Panc1 (cell line): Measurements from ENCODE around the gene KLHL35. TPM values are rescaled to one million over a fixed set of nuclear protein-coding genes. Genes with fewer than 3 reads are reported as not detected.

ENCODE experiments used
- ATAC-seq: fragments of 200-7000 bp; cut with Tn5 transposase; 2 replicates; pipeline ENCODE4 v1.9.1; 2020; ENCODE audit warnings: mild to moderate bottlenecking, moderate library complexity
- BruUV-seq: library from RNA; stranded (reverse); fragments of 400-500 nt; replicated peaks from 2 replicates; lab custom pipeline; 2021; lab: Mats Ljungman, UMichigan
- CTCF ChIA-PET: fragments of 300-600 bp; sonication (Branson Sonifier 250); formaldehyde crosslinking; loops from one replicate; lab custom pipeline; 2022; ENCODE audit warnings: antibody characterized with exemption; lab: Charles Lee
- POLR2A ChIA-PET: fragments of 300-600 bp; sonication (Branson Sonifier 250); formaldehyde crosslinking; loops from one replicate; lab custom pipeline; 2022; ENCODE audit warnings: antibody characterized with exemption; lab: Charles Lee
- DNase-seq: peaks from one replicate; pipeline ENCODE4 v3.0.0-alpha.2; 2010; ENCODE audit warnings: low read depth, low spot score
- H3K27ac ChIP-seq: 2 replicates; pipeline ENCODE4 v1.5.1; 2011; ENCODE audit warnings: mild to moderate bottlenecking, low read length, inconsistent platforms
- H3K27me3 ChIP-seq: fragments of 200-500 bp; sonication (Bioruptor generic); 2 replicates; pipeline ENCODE4 v1.6.0; 2014; ENCODE audit warnings: low read length, inconsistent platforms; ENCODE audit not compliant: control insufficient read depth, insufficient read depth
- H3K36me3 ChIP-seq: fragments of 200-500 bp; sonication (Bioruptor generic); 2 replicates; pipeline ENCODE4 v1.5.1; 2014; ENCODE audit warnings: inconsistent platforms, mild to moderate bottlenecking, low read length, moderate library complexity; ENCODE audit not compliant: control insufficient read depth, insufficient read depth
- H3K4me1 ChIP-seq: 2 replicates; pipeline ENCODE4 v1.5.1; 2011; ENCODE audit warnings: inconsistent platforms, mild to moderate bottlenecking, low read length, moderate library complexity; ENCODE audit not compliant: control insufficient read depth, insufficient read depth
- H3K4me3 ChIP-seq, 2 experiments: 2 replicates each; pipeline ENCODE4 v1.5.1; 2011 to 2012; ENCODE audit warnings: low read depth in 2 of 2, low read length in 2 of 2, mild to moderate bottlenecking in 2 of 2, inconsistent platforms in 1 of 2, moderate library complexity in 1 of 2
- H3K9me3 ChIP-seq: fragments of 200-500 bp; sonication (Bioruptor generic); 2 replicates; pipeline ENCODE4 v1.5.1; 2014; ENCODE audit warnings: low read depth, mild to moderate bottlenecking, inconsistent platforms, low read length, moderate library complexity; ENCODE audit not compliant: control insufficient read depth, insufficient read depth
- CTCF ChIP-seq: fragments of 450-650 bp; IDR thresholded peaks from 2 replicates; pipeline ENCODE4 v1.5.1; 2017; ENCODE audit warnings: mild to moderate bottlenecking
- POLR2AphosphoS5 ChIP-seq: IDR thresholded peaks from 2 replicates; pipeline ENCODE4 v1.6.1; 2012; ENCODE audit warnings: mild to moderate bottlenecking, low read depth, low read length, moderate library complexity
- REST ChIP-seq, 2 experiments: IDR thresholded peaks; 2 replicates each; pipeline ENCODE4 v1.6.1; 2011 to 2012; ENCODE audit warnings: low read depth in 2 of 2, control low read depth in 1 of 2, low read length in 1 of 2, mild to moderate bottlenecking in 1 of 2, moderate library complexity in 1 of 2; ENCODE audit not compliant: insufficient read depth in 1 of 2
- SIN3A ChIP-seq: IDR thresholded peaks from 2 replicates; pipeline ENCODE4 v1.6.1; 2012; ENCODE audit warnings: low read depth, mild to moderate bottlenecking, low read length, moderate library complexity, borderline replicate concordance; ENCODE audit not compliant: insufficient read depth
- TCF7L2 ChIP-seq: IDR thresholded peaks from 2 replicates; pipeline ENCODE4 v1.6.1; 2011; ENCODE audit warnings: mild to moderate bottlenecking, low read depth, low read length, inconsistent platforms
- in situ Hi-C: cut with HindIII; loops from 2 replicates; pipeline ENCODE4 v1.10.0; 2016; ENCODE audit warnings: low sequenced_read_pairs, low pct_unique_long_range_greater_than_20kb
- intact Hi-C: fragments of 100-400 bp; cut with micrococcal nuclease; formaldehyde crosslinking; loops from one replicate; pipeline ENCODE4 v1.10.0; 2022; ENCODE audit not compliant: unreplicated experiment
- total RNA-seq: library from RNA; stranded (reverse); gene quantifications from one replicate; pipeline ENCODE4 v1.2.1, GENCODE V29; 2021; ENCODE audit not compliant: unreplicated experiment

KLHL35 gene
- total RNA-seq, 1 experiment from 2014 or later, result 10.9 TPM

- Histone ChIP-seq H3K4me3 (no peak overlapping the region), H3K9me3 (no peaks in the 10 kb centered on the region), H3K36me3 (no peaks in the 10 kb centered on the region), H3K4me1 (no peaks in the 10 kb centered on the region), H3K27me3 (no peaks in the 10 kb centered on the region), H3K27ac (no peak overlapping the region)
- POLR2A ChIA-PET, result no interaction called here
- DNase-seq (no peak), ATAC-seq (no peak)
- TF ChIP-seq CTCF, result no peak
- no TSS peak for BruUV-seq
- CTCF ChIA-PET, result interaction anchor here (1.2 kb wide), 1 partner anchor 330 kb away, joined by 14 read pairs; no protein-coding TSS in a partner anchor
- in situ Hi-C loops (no loop called here), intact Hi-C loops (no loop called here)
These were observed 36.9 kb upstream of the KLHL35 start for GRCh38 chr11:75469785-75470405.

GRCh38 chr11:75468534-75469340, 35.7 kb upstream of the KLHL35 start:
- no peak overlapping the region for H3K4me3 ChIP-seq
- no peaks in the 10 kb centered on the region for H3K9me3 ChIP-seq
- intact Hi-C loops (no loop called here), in situ Hi-C loops (no loop called here)
- ATAC-seq, result no peak
- ChIA-PET CTCF (no interaction called here), POLR2A (interaction anchor here (0.5 to 0.7 kb wide), 3 partner anchors 43 to 428 kb away, joined by 3 to 12 read pairs (median 5); no protein-coding TSS in a partner anchor)
- no peaks in the 10 kb centered on the region for H3K36me3 ChIP-seq
- H3K27ac ChIP-seq, result no peak overlapping the region
- H3K4me1 ChIP-seq, result no peaks in the 10 kb centered on the region
- no peak for TF ChIP-seq TCF7L2
- TF ChIP-seq POLR2AphosphoS5, result no peak
- TF ChIP-seq CTCF, result no peak
- TF ChIP-seq REST (IDR thresholded peaks at IDR 0.05; ENCODE audit: insufficient read depth in 1 of 2, low read depth in 2 of 2, low read length in 1 of 2), result no peak
- no peak for TF ChIP-seq SIN3A
- DNase-seq, result no peak
- no TSS peak for BruUV-seq
- no peaks in the 10 kb centered on the region for H3K27me3 ChIP-seq
